Mesodermal cell (in vitro differentiated cells): ENCODE results near the gene ZNF503.

Experiments
- H3K27ac ChIP-seq: 2 replicates; pipeline ENCODE4 v1.7.0; 2013; ENCODE audit warnings: mild to moderate bottlenecking, low read depth, low read length, moderate library complexity; ENCODE audit not compliant: severe bottlenecking
- H3K36me3 ChIP-seq: 2 replicates; pipeline ENCODE4 v1.7.1; 2013; ENCODE audit warnings: mild to moderate bottlenecking, low read length, moderate library complexity; ENCODE audit not compliant: control insufficient read depth, insufficient read depth
- H3K4me1 ChIP-seq: one replicate; pipeline ENCODE4 v1.7.1; 2013; ENCODE audit warnings: mild to moderate bottlenecking, low read length; ENCODE audit not compliant: insufficient read depth, control insufficient read depth, poor library complexity, severe bottlenecking
- H3K4me3 ChIP-seq: 2 replicates; pipeline ENCODE4 v1.7.0; 2013; ENCODE audit warnings: low read length, control low read depth, mild to moderate bottlenecking; ENCODE audit not compliant: insufficient read depth, poor library complexity, severe bottlenecking; ENCODE audit errors: extremely low read depth
- H3K9me3 ChIP-seq: 2 replicates; pipeline ENCODE4 v1.7.1; 2013; ENCODE audit warnings: mild to moderate bottlenecking, low read length, moderate library complexity; ENCODE audit not compliant: control insufficient read depth
- WGBS, 2 experiments: methylation state at CpG; one replicate each; pipeline ENCODE4 v1.1.5; 2013; ENCODE audit warnings: missing lambda C conversion rate in 2 of 2; ENCODE audit not compliant: insufficient coverage in 2 of 2; 5-methylcytosine and 5-hydroxymethylcytosine counted together

The ZNF503 gene

GRCh38 chr10:75351637-75352036, 49.9 kb downstream of the ZNF503 start:
- Histone ChIP-seq H3K4me1 (peaks cover 11% of the 10 kb centered on the region), H3K27ac (no peak overlapping the region), H3K36me3 (no peaks in the 10 kb centered on the region), H3K9me3 (no peaks in the 10 kb centered on the region), H3K4me3 (no peak overlapping the region)
- 90% methylated on average over 2 of the region's 3 CpGs; no CpG with 5 or more reads in 1 of the 2 experiments for WGBS, 2 experiments

GRCh38 chr10:75350791-75351190, 50.8 kb downstream of the ZNF503 start:
- peaks cover 11% of the 10 kb centered on the region for H3K4me1 ChIP-seq
- H3K27ac ChIP-seq = no peak overlapping the region
- no peaks in the 10 kb centered on the region for H3K36me3 ChIP-seq
- no peaks in the 10 kb centered on the region for H3K9me3 ChIP-seq
- H3K4me3 ChIP-seq = no peak overlapping the region
- WGBS, 2 experiments = 89% methylated on average over 3 to 4 of the region's 4 CpGs
